Astrocyte (in vitro differentiated cells and primary cell): Measurements from ENCODE around the gene ALDH16A1. TPM values are rescaled to one million over a fixed set of nuclear protein-coding genes. Genes with fewer than 3 reads are reported as not detected.

Source experiments
- DNase-seq: peaks from one replicate; pipeline ENCODE4 v3.0.0-alpha.2; 2010; ENCODE audit warnings: low read depth
- FAIRE-seq: peaks from 2 replicates; lab custom pipeline; 2011; peaks lifted over from hg19 to GRCh38; lab: Jason Lieb, UNC
- H2AFZ ChIP-seq: 2 replicates; pipeline ENCODE4 v1.6.0; 2012; ENCODE audit warnings: low read depth, low read length, inconsistent platforms
- H3K27ac ChIP-seq: 2 replicates; pipeline ENCODE4 v1.5.1; 2011; ENCODE audit warnings: low read depth, low read length, inconsistent platforms
- H3K27me3 ChIP-seq: 2 replicates; pipeline ENCODE4 v1.6.0; 2011; ENCODE audit warnings: low read length, inconsistent platforms; ENCODE audit not compliant: insufficient read depth
- H3K36me3 ChIP-seq: 2 replicates; pipeline ENCODE4 v1.5.1; 2011; ENCODE audit warnings: low read length, inconsistent platforms; ENCODE audit not compliant: insufficient read depth
- H3K4me1 ChIP-seq: 2 replicates; pipeline ENCODE4 v1.5.1; 2011; ENCODE audit warnings: low read length, inconsistent platforms; ENCODE audit not compliant: insufficient read depth
- H3K4me2 ChIP-seq: 2 replicates; pipeline ENCODE4 v1.6.0; 2012; ENCODE audit warnings: low read length, inconsistent platforms
- H3K4me3 ChIP-seq: 2 replicates; pipeline ENCODE4 v1.5.1; 2011; ENCODE audit warnings: low read depth, mild to moderate bottlenecking, low read length, inconsistent platforms; ENCODE audit not compliant: insufficient read depth
- H3K79me2 ChIP-seq: 2 replicates; pipeline ENCODE4 v1.6.0; 2012; ENCODE audit warnings: mild to moderate bottlenecking, low read length, inconsistent platforms; ENCODE audit not compliant: insufficient read depth
- H3K9ac ChIP-seq: 2 replicates; pipeline ENCODE4 v1.6.0; 2012; ENCODE audit warnings: mild to moderate bottlenecking, low read length, inconsistent platforms
- H3K9me3 ChIP-seq: 2 replicates; pipeline ENCODE4 v1.5.1; 2012; ENCODE audit warnings: low read depth, mild to moderate bottlenecking, low read length, inconsistent platforms; ENCODE audit not compliant: insufficient read depth
- H4K20me1 ChIP-seq: 2 replicates; pipeline ENCODE4 v1.6.0; 2012; ENCODE audit warnings: low read length, inconsistent platforms; ENCODE audit not compliant: insufficient read depth
- H3K27ac Mint-ChIP-seq: one replicate; pipeline ENCODE4 v1.8.0; 2021; ENCODE audit warnings: mild to moderate bottlenecking, mixed read lengths; ENCODE audit not compliant: unreplicated experiment
- H3K27me3 Mint-ChIP-seq: one replicate; pipeline ENCODE4 v1.8.0; 2021; ENCODE audit warnings: low read depth, mixed read lengths; ENCODE audit not compliant: unreplicated experiment
- H3K36me3 Mint-ChIP-seq: one replicate; pipeline ENCODE4 v1.8.0; 2021; ENCODE audit warnings: low read depth, mixed read lengths; ENCODE audit not compliant: unreplicated experiment
- H3K4me1 Mint-ChIP-seq: one replicate; pipeline ENCODE4 v1.8.0; 2021; ENCODE audit warnings: low read depth, mixed read lengths; ENCODE audit not compliant: unreplicated experiment
- H3K4me3 Mint-ChIP-seq: one replicate; pipeline ENCODE4 v1.8.0; 2021; ENCODE audit warnings: mild to moderate bottlenecking, moderate library complexity, mixed read lengths; ENCODE audit not compliant: unreplicated experiment
- H3K9me3 Mint-ChIP-seq: one replicate; pipeline ENCODE4 v1.8.0; 2021; ENCODE audit warnings: mild to moderate bottlenecking, mixed read lengths; ENCODE audit not compliant: unreplicated experiment
- CTCF ChIP-seq: IDR thresholded peaks from 2 replicates; pipeline ENCODE4 v1.5.1; 2011; ENCODE audit warnings: low read depth, mild to moderate bottlenecking, inconsistent platforms, low read length, moderate library complexity; ENCODE audit not compliant: insufficient read depth
- EZH2 ChIP-seq: IDR thresholded peaks from 2 replicates; pipeline ENCODE4 v1.6.1; 2012; ENCODE audit warnings: mild to moderate bottlenecking, low read length, inconsistent platforms; ENCODE audit not compliant: insufficient read depth
- total RNA-seq: library from RNA; stranded (reverse); gene quantifications from 2 replicates; pipeline ENCODE4 v1.2.1, GENCODE V29; 2021

The ALDH16A1 gene
- total RNA-seq, 1 donor from 2014 or later, result 13.0 TPM

- Histone ChIP-seq H3K27me3 (no peaks in the 10 kb centered on the region), H3K27ac (no peak overlapping the region), H2AFZ (no peak overlapping the region), H3K4me1 (peaks cover 4% of the 10 kb centered on the region), H3K79me2 (no peaks in the 10 kb centered on the region), H3K36me3 (no peaks in the 10 kb centered on the region), H3K4me3 (no peak overlapping the region), H3K4me2 (peak overlapping the region; percentile 90), H4K20me1 (no peaks in the 10 kb centered on the region), H3K9me3 (no peaks in the 10 kb centered on the region), H3K9ac (peak overlapping the region; percentile 81)
- Mint-ChIP-seq H3K36me3 (no peaks in the 10 kb centered on the region), H3K9me3 (no peaks in the 10 kb centered on the region), H3K4me3 (no peak overlapping the region), H3K27me3 (peaks cover 28% of the 10 kb centered on the region), H3K27ac (no peak overlapping the region), H3K4me1 (no peaks in the 10 kb centered on the region)
- TF ChIP-seq CTCF, result no peak
- no peak for TF ChIP-seq EZH2
- no peak for FAIRE-seq
- DNase-seq, result no peak
Observed at GRCh38 chr19:49475191-49475917, 22.3 kb downstream of the ALDH16A1 start.

- Mint-ChIP-seq H3K27ac (no peak overlapping the region), H3K9me3 (no peaks in the 10 kb centered on the region), H3K36me3 (no peaks in the 10 kb centered on the region), H3K4me1 (no peaks in the 10 kb centered on the region), H3K27me3 (peaks cover 28% of the 10 kb centered on the region), H3K4me3 (peak overlapping the region; percentile 57)
- FAIRE-seq, result no peak
- no peaks in the 10 kb centered on the region for H4K20me1 ChIP-seq
- peak overlapping the region; percentile 69 for H2AFZ ChIP-seq
- H3K4me2 ChIP-seq, result peak overlapping the region; percentile 19
- no peaks in the 10 kb centered on the region for H3K36me3 ChIP-seq
- no peak for DNase-seq
- no peak overlapping the region for H3K9ac ChIP-seq
- no peaks in the 10 kb centered on the region for H3K79me2 ChIP-seq
- H3K27me3 ChIP-seq, result no peaks in the 10 kb centered on the region
- no peaks in the 10 kb centered on the region for H3K9me3 ChIP-seq
- H3K4me1 ChIP-seq, result peaks cover 4% of the 10 kb centered on the region
- H3K4me3 ChIP-seq, result no peak overlapping the region
- H3K27ac ChIP-seq, result no peak overlapping the region
- TF ChIP-seq EZH2 (no peak), CTCF (peak; percentile 48)
Observed at GRCh38 chr19:49475995-49476880, 23.2 kb downstream of the ALDH16A1 start.
